HG03460 (cell line): ENCODE measurements around the gene CMBL.
"Not testable (repeated sequence)": the region's sequence is repeated elsewhere in the genome, so short reads cannot be mapped to it uniquely, and the experiment has no call there.

Experiments
- ATAC-seq: cut with Tn5 transposase; IDR thresholded peaks from one replicate; pipeline ENCODE4 v1.9.1; 2021; ENCODE audit not compliant: unreplicated experiment

CMBL gene

DNA sequence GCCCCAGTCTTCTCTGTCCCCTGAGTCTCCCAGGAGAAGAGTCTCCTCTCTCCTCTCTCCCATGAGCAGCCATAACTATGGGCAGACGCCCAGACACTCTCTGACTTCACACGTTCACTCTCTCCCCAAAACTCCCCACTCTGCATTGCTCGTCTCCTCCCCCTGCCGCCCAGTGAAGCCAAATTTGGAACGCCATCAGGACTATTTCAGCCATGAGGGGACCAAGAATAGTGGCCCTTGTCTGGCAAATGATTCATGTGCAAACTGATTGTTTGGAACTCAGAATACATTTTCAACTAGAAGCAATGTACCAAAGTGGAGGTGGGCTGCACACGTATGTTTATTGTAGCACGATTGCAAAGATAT lies 20.9 kb downstream of the CMBL start:
- no peak for ATAC-seq

DNA sequence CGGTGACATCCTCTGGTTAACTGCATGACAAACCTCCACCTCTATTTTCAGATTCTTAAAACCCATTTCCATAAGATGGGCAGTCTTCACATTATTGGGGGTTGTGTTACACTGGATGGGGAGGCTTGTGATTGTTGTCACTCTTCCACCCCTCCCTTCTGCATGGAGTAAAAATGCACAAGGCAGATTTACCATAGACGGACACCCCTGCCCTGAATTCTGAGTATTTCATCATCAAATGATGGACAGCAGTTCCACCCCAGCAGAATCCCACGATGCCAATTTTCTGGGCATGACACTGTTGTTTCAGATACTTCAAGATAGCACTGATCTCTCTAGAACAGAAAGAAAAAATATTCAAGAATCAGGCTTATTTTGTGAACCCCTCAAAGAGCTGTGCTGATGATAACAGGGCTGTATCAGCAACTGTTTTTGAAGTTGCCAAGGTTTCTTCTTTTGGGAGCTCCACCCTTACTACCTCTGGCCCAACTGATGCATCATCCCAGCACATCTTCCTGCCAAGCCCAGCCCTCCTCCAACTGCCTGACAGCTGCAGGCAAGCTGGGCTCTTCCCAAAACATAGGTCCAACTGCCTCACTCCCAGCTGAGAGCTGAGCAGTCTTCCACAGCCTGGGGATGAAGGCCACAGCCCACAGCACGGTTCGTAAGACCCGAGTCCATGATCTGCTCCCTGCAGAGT lies 21.4 kb downstream of the CMBL start:
- ATAC-seq: no peak

DNA sequence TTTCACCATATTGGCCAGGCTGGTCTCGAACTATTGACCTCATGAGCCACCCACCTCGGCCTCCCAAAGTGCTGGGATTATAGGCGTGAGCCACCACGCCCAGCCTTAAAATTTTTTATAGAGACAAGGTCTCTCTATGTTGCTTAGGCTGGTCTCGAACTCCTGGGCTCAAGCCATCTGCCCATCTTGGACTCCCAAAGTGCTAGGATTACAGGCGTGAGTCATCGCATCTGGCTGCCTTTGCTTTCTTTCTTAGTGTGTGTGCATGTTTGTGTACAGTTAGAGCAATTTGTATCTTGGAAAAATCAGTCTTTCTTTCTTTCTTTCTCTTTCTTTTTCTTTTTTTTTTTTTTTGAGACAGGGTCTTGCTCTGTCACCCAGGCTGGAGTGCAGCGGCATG lies 22.3 kb downstream of the CMBL start:
- ATAC-seq: not testable (repeated sequence)

DNA sequence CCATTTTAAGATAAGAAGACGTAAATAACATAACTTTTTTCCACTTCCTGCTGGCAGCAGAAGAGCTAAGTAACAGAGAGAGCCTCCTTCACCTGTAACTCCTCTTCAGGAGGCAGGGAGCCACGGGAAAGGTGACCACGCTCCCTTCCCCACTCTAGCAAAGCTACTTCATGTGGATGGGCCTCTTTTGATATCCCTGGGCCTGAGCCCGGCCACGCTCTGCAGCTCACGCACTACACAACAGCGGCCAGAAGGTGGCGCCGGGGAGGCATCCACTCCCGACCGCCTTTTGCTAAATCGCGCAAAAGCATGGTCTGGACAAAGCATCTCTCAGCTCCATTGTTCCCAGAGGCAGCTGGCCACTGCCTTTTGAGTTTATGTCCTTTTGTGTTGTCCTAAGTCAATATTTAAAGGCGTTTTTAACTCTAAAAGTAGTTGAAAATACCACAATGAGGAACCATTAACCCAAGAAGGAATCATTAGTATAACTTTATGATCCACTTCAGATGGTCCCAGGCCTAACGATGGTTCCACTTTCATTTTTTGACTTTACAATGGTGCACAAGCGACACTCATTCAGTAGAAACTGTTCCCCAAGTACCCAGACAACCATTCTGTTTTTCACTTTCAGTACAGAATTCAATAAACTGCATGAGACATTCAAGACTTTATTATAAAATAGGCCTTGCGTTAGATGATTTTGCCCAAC lies 23.6 kb downstream of the CMBL start:
- peak; percentile 87 for ATAC-seq

DNA sequence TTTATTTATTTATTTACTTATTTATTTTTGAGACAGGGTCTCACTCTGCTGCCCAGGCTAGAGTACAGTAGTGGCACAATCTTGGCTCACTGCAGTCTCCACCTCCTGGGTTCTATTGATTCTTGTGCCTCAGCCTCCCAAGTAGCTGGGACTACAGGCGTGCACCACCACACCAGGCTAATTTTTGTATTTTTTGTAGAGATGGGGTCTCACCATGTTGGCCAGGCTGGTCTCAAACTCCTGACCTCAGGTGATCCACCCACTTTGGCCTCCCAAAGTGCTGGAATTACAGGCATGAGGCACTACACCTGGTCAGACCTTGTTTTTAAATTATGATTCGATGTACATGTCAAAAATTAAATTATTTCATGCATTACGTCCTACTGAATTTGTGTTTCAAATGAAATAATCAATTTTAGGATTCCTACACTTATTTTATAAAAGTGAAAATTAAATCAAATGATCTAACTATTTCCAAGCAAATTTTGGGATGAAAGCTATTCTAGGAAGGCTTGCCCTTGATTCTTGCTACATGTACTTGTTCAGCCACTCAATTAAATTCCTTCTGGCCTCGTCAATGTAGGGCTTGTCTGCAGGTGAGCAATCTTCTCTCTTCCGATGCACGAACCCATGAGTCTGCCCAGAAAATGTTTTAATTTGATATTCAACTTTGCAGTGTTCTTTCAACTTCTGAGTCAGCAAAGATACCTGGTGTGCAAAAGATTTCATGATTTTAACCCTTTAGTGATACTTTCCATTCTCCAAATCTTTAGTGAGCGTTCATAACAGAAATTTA lies 27.6 kb downstream of the CMBL start:
- ATAC-seq: no peak

DNA sequence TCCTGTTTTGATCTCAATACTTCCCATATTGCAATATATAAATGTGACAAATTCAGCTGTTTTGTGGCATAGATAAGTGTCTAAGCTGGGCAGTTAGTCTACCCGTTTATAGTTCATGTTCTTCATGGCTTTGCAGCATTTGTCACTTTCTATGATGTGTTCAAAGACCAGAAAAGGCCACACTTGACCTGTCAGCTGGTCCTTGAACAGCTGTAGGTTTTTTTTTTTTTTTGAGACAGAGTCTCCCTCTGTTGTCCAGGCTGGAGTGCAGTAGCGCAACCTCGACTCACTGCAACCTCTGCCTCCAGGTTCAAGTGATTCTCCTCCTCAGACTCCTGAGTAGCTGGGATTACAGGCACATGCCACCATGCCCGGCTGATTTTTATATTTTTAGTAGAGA lies 28.4 kb downstream of the CMBL start:
- ATAC-seq: no peak

DNA sequence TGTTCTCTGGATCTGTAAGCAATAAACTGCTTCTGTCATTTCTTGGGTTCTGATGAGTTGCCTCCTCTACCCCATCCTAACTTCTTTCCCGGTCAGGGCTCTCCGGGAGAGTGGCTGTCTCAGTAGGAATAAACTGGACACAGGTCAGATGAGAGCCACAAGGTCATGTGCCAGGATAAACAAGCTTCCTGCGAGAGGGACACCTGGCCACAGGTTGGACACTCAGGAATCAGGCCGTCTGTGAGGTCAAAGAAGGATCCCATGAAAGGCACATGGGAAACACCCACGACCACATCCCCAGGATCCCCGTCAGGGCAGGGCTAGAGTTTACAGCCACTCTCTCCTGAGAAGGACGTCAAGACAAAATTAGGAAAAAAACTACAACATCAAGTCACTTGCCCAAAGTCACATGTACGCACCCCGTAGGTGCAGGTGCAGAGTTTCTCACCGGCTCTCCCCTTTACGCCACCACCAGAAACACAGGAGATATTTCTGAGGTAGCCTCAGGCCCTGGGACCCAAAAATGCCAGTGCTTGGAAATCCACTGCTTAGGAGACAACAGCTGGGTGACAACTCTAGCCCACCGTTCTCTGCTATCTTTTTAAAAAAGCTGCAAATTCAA lies 28.9 kb downstream of the CMBL start:
- ATAC-seq: no peak

DNA sequence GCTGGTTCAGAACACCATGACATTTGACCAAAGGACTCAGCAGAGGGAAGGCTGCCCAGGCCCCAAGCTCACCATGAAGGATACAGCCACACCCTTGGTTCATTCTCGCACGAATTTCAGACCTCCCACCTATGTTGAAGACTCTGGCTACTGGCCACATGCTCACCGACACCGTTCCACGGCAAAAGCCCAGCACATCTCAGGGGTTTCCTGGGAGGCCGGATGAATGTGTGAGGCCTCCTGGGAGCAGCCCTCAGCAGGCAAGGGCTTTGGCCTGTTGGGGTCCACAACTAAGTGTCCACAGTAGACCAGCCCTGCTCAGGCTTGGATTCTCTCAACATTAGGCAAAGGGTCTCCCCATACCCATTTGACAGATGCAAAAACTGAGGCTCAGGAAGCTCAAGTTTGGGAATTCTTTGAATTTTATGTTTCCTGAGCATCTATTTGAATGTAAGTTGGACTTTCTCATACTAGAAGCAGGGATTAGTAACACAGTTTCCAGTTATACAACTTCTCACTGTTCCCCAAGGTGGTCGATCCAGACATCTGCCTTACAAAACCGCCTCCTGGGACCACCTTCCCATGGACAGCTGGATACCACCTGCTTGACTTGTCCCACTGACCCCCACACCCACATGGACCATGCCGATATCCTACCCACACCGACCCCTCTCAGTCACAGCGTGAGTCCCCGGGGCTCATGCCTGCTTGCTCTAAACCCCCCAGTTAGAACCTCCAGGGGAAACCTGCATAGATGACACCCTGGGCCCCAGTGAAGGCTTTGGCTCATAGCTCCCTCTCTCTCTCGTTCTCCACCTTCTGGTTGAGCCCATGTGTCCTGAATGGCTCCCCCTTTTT lies 29.7 kb downstream of the CMBL start:
- ATAC-seq: no peak

DNA sequence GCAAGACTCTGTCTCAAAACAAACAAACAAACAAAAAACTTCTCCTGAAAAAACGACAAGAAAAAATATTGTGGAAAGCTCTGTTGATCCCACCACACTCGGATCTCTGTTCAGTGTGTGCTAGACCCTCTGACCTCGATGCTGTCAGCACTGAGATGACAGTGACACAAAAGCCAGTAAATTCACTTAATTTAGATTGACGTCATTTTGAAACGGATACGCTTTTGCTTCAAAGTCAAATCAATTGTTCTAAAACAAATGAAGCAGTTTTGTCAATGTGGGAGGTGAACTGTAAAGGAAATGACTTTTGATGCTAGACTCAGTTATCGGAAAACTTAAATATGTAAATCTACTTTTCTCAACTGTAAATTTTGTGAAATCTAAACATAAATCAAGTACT lies 31.0 kb downstream of the CMBL start:
- no peak for ATAC-seq

DNA sequence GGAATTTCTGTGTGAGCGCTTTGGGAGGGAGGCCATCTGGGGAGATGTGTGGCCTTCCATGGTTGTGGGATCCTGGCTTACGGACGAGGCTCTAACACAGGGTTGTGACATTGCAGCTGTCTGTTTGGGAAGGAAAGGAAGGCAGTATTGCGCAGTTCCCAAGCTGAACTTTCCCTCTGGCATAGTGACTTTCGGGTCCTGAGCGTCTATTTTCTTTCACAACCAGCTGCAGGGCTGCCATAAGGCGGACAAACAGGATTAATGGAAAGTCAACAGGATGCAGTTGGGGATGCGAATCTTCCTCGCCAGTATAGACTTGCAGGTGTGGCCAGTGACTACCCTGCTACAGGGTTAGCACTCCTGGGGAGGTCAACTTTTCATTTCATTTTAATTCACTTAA lies 31.7 kb downstream of the CMBL start:
- ATAC-seq: no peak

DNA sequence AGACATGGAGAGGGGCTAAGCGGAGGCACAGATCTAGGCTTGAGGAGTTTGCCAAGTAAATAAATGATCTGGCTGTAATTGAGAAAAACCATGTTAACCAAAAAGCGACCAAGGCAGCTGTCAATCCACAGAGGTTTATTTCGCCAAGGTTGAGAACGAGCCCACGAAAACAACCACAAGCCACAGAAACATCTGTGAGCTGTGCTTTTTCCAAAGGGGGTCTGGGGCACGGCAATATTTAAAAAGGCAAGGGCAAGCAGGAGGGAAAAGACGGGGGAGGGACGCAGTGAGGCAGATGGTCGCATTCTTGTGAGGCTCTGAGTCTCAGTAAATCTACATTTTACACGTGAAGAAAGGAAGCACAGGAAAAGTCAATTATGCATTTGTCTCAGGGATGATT lies 32.2 kb downstream of the CMBL start:
- no peak for ATAC-seq

DNA sequence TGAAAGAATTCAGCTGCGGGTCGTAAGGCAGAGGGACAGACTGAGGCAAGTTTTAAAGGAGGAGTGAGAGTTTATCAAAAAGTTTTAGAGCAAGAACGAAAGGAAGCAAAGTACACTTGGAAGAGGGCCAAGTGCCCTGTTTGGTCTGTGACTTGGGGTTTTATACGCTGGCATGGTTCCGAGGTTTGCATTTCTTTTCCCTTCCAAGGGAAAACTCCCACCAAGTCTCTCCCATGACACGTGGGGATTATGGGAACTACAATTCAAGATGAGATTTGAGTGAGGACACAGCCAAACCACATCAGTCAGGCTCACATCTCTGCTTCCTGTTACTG lies 34.9 kb downstream of the CMBL start:
- ATAC-seq: not testable (repeated sequence)

DNA sequence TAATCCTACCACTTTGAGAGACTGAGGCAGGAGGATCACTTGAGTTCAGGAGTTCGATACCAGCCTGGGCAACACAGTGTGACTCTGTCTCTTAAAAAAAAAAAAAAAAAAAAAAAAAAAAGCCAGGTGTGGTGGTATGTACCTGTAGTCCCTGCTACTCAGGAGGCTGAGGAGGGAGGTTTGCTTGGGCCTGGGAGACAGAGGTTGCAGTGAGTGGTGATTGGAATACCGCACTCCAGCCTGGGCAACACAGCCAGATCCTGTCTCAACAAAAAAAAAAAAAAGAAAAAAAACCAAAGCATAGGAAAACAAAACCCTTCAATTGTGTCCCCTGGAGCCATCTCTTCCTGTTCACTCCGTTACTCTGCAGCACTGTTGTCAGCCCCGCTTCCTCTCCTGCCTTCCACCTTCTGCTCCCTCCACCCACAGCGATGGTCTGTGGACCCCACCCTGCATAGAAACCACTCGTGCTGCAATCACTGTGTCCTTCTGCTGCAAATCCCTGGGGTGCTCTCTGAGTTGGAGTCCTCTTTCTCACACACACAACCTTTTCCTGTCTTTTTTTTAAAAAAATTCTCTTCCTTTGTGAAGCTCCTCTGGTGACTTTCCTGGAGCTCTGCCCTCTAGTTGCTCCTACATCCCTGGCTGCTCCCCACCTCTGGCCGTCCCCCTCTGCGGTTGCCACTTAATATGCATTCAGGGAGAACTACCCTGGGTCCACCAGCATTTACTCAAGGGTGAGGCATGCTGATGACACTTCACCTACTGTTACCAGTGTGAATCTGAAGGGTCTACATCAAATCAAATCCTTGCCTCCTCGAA lies 35.4 kb downstream of the CMBL start:
- ATAC-seq: no peak

DNA sequence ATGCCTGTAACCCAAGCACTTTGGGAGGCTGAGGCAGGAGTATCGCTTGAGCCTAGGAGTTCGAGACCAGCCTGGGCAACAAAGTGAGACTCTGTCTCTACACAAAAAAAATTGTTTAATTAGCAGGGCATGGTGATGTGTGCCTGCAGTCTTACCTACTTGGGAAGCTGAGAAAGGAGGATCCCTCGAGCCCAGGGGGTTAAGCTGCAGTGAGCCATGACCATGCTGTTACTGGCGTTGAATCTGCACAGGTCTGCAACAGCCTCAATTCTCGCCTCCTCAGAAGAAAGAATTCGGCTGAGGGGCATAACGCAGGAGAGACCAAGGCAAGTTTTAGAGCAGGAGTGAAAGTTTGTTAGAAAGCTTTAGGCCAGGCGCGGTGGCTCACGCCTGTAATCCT lies 39.6 kb downstream of the CMBL start:
- no peak for ATAC-seq

DNA sequence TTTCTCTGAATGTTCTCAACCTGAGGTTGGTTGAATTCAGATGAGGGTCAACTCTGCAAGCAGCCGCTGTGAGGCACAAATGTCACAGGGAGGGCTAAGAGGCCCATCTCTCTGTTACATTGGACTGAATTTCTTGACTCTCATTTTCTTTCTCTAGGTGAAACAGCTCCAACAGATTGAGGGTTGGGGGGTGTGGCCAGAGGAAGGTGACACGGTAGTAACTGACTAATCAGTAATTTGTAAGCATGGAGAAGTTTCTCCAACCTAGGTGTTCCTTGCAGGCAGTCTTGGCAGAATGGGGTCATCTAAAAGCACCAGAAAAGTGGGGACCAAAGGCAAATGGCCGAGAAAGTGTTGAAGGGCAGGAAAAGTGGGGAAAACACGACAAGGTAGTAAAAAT lies 40.9 kb downstream of the CMBL start:
- ATAC-seq: no peak

DNA sequence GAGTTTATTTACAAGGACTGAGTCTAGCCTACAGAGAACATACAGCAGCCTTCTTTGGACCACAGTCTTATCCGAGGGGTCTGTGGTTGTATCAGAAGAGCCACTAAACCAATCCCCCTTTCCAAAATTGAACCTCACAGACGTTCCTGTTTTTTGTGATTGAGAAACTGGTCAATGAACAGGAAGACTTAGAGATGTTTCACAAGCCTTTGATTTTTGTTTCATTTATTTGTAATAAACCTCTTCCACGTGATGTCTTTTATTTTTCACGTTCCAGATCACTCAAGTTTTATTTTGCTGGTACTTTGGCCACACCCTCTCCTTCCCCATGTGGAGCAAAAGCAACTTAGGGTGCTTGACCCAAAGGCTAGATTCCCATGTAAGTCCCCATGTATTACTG lies 41.6 kb downstream of the CMBL start:
- no peak for ATAC-seq

DNA sequence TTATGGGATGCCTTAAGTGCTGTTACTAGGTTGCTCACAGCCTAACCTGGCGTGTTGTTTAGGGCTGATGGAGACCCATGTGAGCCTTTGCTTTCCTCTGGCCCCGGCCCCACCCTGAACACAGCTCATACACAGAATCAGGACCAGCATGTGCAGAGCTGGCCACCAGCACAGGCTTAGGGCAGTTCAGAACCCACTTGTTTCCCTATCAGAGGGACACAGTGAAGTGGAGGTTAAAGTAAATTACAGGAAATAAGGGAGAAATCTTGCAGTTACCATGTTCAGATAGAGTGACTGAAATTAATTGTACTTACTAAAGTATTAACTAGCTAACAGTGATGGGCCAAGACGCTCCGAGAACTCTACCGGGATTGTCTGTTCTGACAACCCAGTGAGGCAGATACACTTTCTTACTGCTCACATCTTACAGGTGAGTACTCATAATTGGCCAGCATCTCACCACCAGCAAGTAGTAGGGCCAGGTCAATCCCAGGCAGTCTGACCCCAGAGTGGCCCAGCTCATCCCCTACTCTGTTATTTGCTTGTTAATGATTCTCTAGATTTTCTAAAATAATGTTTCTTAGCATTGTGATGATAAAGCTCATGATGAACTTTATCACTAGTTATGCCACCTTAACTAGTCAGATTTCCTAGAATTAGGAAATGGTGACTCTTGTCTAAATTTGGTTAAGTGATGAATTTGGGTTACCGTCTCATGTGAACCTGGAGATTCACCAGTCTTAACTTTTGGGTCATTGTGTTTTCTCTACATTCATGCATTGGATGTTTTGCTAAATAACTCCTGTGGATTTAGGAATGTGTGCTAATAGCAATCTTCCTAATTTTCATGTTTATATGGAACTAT lies 42.2 kb downstream of the CMBL start:
- ATAC-seq: no peak

DNA sequence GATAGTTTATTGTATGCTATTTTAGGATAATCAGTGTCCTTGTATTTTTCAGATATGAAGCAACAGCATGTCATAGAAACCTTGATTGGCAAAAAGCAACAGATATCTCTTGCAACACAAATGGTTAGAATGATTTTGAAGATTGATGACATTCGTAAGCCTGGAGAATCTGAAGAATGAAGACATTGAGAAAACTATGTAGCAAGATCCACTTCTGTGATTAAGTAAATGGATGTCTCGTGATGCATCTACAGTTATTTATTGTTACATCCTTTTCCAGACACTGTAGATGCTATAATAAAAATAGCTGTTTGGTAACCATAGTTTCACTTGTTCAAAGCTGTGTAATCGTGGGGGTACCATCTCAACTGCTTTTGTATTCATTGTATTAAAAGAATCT lies 43.1 kb downstream of the CMBL start:
- ATAC-seq: no peak

DNA sequence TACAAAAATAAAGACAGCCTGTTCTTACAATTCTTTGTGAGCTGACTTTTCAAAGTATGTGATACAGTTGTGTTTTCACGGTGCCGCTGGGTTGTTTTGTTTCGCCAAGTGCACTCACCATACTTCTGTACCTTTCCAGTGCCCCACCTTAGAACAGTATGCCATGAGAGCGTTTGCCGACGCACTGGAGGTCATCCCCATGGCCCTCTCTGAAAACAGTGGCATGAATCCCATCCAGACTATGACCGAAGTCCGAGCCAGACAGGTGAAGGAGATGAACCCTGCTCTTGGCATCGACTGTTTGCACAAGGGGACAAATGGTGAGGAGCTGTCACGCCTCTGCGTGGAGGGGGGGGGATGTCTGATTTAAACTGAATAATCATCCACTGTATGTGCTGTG lies 44.7 kb downstream of the CMBL start:
- no peak for ATAC-seq
